ENCODE data around the gene IL12RB1.

DNA sequence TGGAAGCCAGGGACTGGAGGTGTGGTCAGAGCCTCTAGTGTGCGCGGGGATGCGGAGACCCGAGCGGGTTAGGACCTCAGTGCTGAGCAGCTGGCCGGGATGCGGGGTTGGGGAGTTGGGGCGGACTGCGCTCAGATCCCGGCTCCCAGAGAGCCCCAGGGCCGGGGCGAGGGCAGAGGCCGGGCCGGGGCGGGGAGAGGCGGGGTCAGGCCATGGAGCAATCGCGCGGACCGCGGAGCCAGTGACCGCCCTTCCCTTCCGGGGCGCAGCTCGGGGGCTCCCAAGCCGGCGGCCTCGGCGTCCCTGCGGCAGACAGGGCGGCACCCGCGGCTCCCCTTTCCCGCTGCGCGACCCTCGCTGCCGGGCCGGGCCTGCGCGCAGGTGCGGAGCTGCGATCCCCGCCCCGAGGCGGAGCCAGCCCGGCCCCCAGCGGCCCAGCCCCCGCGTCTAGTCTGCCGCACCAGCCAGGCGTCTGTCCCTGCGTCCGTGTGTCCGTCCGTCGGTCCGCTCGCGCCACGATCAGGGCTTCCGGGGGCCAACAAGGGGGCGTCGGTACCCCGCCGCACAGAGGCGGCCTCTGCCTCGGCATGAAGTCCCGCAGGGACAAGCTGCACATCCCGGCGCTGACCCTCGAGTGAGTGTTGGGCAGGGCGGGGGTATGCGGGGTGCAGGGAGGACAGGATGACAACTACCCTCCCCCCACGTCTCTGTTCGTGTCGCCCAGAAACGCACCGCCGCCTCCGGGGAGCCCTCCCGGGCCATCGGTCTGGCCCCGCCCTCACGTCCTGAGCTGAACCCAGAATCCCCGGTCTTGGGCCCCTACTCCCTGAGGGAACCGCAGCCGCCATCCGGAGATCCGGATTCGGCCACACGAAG is 23.2 kb upstream of the IL12RB1 start:
- TF ChIP-seq, protein P1, sequence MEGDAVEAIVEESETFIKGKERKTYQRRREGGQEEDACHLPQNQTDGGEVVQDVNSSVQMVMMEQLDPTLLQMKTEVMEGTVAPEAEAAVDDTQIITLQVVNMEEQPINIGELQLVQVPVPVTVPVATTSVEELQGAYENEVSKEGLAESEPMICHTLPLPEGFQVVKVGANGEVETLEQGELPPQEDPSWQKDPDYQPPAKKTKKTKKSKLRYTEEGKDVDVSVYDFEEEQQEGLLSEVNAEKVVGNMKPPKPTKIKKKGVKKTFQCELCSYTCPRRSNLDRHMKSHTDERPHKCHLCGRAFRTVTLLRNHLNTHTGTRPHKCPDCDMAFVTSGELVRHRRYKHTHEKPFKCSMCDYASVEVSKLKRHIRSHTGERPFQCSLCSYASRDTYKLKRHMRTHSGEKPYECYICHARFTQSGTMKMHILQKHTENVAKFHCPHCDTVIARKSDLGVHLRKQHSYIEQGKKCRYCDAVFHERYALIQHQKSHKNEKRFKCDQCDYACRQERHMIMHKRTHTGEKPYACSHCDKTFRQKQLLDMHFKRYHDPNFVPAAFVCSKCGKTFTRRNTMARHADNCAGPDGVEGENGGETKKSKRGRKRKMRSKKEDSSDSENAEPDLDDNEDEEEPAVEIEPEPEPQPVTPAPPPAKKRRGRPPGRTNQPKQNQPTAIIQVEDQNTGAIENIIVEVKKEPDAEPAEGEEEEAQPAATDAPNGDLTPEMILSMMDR (IDR thresholded peaks at IDR 0.05; ENCODE audit: poor library complexity) = no peak
- TF ChIP-seq EZH2 (IDR thresholded peaks at IDR 0.05; ENCODE audit: borderline replicate concordance) = no peak

Measured in hepatocyte (in vitro differentiated cells).